ELR (cell line): ENCODE results near the gene CHST1.
A peak's percentile ranks its signal among the peaks of the same experiment; 100 is the strongest.

ENCODE experiments used
- DNase-seq: peaks from one replicate; pipeline ENCODE4 v3.0.0-alpha.2; 2015; ENCODE audit warnings: low read depth

Gene CHST1, protein sequence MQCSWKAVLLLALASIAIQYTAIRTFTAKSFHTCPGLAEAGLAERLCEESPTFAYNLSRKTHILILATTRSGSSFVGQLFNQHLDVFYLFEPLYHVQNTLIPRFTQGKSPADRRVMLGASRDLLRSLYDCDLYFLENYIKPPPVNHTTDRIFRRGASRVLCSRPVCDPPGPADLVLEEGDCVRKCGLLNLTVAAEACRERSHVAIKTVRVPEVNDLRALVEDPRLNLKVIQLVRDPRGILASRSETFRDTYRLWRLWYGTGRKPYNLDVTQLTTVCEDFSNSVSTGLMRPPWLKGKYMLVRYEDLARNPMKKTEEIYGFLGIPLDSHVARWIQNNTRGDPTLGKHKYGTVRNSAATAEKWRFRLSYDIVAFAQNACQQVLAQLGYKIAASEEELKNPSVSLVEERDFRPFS

DNA sequence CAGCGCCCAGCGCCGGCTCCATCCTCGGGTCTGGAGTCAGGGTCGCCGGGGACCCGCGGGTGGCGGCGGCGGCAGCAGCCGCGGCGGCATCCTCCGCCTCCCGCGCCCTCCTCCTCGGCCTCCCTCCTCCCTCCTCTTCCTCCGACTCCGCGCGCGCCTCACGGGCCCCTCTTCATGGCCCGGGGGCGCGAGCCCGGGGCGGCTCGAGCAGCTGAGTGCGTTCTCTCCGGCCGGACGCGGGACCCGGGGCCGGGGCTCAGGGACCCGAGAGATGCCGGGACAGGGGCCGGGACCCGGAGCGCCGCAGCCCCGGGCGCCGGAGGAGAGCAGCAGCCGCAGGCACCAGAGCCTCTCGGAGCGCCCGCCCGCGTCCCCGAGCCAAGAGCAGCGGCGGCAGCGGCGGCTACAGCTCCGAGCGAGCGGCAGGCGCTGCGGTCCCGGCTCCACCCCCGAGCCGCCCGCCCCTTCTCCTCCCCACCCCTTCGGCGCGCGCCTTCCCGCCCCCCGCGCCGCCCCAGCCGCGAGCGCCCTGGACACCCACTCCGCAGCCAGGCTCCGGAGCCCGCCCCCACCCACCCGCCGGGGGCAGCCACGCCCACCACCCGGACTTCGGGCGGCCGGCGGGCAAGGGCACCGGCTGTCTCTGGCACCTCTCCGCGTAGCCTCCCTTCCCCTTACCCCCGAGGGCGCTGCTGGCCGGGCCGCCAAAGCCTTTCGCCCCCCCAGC is at the start of gene CHST1:
CHST1 (minus strand) TSS at position 417 of the 727 bp plus-strand sequence. CDS start 14,699 bp downstream, outside the sequence.
- DNase-seq: peak; percentile 25

DNA sequence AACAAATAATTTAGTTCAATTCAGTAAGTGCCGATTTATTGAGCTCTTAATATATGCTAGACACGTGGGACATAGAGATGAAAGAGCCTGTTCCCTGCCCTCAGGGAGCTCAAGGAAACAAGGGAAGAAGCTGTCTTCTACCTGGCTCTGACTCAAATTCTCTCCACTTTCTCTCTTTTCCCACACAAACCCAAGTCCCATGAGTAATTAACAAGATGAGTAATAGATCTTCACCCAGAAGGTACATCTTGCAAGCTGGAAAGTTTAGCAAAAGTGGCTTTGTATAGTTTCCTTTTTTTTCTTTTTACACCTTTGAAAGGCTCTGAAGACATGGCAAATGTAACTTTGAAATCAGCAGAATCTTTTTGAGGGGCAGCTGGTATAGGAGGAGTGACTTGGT is 48.2 kb upstream of the CHST1 start:
- DNase-seq: no peak

DNA sequence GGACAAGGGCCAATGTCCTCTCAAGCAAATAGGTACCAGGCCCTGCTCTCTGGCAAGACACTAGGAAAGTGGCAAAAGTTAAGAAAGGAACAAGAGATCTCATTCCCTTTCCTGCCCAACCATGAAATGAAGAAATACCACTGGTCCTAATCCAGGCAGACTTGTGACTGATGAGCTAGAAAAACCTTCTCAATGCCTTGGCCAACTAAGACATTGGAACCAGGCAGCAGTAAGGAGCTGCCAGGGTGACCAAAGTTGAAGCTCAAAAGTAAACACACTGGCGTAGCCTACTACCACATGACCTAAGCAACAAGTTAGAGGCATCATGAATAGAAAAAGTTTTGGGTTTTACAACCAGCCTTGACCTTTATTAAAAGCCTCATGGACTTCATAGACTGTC is 45.1 kb upstream of the CHST1 start:
- DNase-seq: no peak

DNA sequence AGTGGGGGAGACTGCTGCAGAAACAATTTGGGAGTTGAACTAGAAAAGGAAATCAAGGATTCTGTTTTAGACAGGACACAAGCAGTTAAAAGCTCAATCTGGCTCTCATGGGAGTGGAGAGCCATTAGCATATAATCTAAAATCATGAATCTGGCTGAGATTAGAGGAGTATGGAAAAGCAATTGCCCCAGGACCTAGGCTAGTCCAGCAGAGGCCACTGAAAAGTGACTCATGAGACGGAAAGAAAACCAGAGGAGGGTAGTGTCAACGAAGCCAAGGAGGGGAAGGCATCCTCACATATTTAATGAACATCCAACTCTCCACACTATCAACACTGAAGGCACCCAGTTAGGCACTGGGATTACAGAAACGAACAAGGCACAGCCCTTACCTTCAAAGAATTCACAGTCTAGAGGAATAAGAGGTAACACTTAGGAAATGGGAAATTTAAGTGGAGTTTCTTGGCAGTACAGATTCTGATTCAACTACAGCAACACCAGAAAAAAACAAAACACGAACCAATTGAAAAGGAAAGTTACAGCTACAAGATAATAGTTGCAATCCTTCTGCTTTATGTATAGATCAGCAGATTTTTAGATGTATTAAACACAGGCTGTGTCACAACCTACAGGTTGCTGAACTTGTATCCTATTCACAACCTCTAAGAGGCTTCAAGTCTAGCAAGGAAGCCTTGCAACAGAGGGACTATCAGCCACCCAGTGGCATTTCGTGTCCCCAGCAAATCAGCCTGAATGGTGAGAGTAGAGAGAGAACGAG is 43.7 kb upstream of the CHST1 start:
- no peak for DNase-seq

DNA sequence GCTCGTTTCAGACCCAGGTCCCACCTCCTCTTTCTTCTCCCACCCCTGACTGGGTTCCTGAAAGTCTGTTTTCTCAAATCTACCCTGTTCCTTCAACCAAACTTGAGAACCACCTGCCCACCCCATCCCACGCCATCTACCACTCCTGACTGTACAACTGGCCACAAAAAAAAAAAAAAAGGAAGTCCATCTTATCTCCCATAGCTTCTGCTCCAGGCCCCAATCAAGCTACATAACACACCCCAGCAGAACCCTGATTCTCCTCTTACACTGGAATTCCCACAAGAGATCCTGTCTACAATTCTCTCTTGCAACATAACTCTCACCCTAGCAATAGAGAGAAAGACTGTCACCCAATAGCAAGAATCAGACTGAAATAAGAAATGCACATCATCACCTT is 39.2 kb upstream of the CHST1 start:
- DNase-seq: no peak

DNA sequence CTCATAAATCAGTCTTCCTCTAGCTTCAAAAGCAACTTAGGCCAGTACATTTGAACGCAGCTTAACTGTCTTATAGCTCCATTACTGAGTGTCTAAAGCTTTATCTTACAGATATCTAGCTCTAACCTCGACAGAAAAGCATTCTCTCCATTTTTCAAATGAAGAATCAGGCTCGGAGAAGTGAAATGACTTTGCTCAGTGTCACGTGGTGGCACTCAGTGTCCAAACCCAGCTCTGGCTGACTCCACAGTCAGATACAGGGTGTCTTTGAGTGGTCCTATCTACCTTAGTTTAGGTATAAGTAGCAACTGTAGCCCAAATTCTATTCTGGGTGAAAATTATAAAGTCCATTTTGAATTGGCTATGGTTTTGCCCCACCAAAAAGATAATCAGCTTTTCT is 38.7 kb upstream of the CHST1 start:
- DNase-seq: no peak

DNA sequence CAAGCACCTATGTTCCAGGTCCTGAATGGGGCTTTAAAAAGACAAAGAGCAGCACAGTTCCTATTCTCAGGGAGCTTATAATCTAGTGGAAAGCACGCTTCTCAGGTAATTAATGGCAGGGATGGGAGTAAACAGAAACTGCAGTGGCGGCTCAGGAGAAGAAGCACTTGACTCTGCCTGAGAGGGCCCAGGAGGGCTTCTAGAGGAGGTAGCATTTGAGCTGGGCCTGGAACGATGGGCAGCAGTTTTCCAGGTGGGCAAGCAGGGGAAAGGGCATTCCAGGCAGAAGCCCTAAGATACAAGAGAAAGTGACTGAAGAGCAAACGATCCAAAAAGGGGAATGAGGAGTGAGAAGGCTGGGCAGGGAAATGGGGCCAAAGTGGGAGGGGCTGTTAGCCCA is 37.1 kb upstream of the CHST1 start:
- no peak for DNase-seq

DNA sequence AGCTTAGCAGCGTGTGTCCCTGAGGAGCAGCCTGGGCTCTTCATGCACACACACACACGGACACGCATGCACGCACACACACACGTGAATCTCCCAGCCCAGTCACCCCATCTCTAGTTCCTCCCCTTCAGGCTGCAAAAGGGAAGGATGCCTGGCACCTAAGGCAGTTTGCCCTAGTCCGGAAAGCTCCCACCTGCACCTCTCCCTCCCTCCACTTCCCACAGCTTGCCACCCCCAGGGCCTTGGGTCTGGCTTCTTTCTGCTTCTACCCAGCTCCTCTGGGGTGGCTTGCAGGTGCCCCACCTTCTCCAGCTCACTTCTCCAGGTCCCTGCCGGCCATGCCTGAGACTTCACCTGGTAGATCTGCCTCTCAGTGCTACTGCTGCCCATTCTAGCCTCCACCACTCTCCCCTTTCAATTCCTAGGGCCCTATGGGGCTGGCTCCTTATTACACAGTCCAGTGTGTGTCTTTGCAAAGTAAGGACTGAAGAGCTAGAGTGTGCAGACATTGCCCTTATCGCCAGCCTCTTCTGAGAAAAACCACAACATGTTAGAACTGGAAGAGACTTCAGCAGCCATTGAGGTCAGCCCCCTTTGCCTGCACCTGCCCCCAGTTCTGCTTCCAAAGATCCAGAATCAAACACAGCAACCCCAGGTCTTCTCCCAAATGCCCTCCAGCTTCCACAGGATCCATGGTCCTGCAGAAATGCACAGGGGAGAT is 33.5 kb upstream of the CHST1 start:
- DNase-seq: no peak

DNA sequence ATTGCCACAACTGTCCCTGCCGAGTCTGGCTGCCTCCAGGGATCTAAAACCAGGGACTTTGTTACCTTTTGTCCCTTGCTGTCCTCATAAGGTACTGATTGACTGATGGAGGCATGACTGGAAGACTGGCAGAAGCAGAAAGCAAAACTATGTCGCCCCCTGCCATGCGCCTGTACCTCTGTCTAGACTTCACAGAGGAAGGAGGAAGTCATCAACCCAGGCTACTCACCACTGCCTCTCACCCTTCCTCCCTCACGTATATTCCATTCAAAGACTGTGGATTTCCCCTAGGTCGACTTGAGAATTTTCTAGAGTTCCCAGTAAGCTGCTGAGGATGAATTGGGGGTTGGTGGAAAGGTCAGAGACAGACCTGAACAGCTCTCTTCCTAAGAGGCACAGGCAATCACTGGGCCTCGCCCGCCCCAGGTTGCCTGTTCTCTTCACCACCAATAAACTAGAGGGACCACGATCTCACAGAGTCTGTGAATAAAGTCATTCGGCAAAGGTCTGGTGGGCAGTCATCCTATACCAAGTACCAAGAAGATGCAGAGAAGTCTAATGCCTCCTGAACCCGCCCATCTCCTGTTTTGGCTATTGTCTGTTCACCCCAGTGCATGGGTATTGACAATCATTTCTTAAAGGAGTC is 27.5 kb upstream of the CHST1 start:
- DNase-seq: no peak

DNA sequence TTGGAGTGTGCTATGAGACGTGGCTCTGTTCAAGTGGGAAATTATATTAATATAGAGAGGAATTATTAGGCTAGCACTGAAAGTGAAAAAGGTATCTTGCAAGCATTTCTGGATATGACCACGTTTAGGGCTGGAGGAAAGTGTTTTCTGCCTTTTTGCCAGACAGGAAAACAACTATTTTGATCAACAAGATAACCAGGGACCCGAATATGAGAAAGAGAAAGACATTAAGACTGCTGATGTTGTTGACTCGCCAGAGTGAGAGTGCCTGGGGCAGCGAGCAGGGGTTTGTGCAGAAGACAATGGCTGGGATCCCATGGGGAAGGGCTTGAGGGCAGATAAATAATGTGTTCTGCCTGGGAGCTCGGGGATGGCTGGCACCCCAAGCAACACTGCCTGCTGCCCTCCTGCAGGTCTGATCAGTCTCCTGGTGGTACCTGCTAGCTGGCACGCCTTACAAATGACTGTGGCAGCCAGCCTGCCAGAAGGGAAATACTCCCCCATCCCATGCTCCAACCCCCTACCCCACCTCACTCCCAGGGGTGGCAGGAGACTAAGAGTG is 23.1 kb upstream of the CHST1 start:
- no peak for DNase-seq

DNA sequence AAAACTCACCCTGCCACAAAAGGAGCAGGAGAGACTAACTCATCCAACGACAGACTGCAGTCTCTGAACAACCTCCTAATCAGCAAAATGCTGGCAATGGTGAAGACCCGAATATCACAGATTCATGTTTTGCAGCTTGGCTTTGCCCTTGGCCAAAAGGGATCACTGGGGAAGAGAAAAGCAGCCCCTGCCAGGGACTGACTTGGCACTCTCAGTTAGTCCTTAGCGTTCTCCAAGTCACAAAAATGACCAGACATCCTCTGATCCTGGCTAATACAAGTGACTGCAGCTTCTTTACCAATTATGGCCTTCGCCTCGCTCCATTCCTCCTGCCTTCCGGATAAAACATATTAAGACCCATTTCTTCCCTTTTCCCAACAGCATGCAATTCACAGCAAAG is 22.4 kb upstream of the CHST1 start:
- no peak for DNase-seq

DNA sequence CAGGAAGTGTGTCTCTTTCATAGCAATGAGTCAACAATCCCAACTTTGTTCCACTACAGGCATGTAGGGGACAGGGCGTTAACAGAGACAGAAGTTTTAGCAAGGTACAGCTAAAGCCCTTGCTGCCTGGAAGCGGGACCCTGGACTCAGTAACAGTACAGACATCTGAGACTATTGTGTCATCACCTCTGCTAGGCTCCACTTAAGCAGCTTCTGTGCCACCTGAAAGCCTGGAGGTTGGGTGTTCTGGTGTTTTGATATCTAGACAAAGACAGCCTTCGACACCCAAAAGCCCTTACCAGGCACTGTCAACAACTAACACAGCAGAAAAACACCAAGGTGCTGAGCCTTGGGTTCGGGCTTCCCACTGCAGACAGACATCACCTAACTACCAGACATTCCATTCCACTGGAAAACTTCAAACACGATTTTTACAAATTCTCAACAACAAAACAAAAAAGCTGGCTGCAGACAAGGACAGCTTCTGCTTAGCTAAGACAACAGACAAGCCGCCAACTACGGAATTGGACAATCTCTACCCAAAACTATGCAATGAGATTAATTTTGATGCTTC is 20.6 kb upstream of the CHST1 start:
- DNase-seq: no peak

DNA sequence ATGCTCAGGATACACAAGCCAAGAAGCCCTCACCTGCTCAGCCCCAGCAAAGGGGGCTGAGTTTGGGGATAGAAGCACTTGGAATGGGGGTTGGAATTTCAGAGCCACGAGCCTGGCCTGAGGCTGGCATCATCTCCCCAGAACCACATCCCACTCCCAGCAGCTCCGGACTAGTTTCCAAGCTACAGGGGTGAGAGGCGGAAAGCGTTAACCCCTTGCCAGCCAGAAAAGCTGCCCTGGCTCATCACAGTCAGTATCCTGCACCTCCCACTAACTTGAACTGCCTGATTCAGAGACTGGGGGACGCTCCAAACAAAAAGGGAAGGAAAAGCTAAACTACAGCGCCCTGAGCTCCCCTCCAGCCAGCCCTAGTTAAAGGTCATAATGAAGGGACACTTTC is 19.0 kb upstream of the CHST1 start:
- no peak for DNase-seq

DNA sequence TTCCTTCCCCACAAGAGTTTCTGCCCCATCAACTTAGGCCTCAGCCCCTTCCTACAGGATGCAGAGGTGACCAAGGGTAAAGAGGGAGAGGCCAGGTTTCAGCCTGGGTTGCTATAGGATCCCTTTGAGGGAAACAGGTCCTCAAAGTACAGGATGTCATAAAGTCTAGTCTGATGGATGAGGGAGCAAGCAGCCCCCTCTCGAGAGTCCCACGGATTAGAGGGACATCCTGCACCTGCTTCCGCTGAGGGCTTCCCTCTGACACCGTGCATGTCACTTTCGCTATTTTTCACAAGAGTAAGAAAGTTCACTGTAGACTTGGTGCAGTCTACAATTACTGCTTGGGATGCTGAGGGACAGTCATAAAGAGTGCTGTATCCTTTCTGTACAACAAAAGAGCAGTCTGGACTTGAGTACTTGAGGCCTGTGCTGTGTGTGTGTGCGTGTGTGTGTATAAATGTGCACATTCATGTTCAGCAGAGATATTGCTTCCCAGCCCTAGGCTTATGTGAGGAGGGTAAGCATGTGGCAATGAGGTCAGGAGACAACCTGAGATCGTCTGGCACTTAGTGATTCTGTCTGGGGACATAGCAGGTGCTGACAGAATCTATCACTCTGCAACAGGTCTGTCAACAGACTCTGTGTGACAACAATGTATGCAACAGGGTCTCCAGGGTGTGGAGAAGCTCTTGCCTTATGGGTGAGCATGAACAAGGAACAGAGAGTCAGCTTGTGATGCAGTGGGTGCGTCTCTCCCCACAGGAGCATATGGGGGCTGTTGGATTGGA is 18.0 kb upstream of the CHST1 start:
- no peak for DNase-seq

DNA sequence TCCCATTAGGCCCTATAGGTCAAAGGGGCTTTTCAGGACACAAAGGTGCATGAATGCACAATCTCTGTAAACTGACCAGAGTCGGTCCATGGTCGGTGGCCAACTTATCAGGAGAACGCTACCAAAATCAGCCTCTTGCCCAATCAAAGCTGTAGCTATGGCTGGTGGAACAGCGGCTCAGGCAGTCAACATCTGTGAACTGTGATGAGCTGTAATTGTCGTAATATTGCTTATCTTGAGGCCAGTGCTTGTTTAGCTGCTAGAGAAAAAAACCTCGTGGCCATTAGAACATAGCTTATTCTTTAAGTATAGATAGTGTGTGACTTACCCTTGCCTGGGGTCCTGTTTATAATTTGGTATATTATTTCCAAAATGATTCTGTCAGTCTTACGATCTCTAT is 14.4 kb upstream of the CHST1 start:
- DNase-seq: no peak

DNA sequence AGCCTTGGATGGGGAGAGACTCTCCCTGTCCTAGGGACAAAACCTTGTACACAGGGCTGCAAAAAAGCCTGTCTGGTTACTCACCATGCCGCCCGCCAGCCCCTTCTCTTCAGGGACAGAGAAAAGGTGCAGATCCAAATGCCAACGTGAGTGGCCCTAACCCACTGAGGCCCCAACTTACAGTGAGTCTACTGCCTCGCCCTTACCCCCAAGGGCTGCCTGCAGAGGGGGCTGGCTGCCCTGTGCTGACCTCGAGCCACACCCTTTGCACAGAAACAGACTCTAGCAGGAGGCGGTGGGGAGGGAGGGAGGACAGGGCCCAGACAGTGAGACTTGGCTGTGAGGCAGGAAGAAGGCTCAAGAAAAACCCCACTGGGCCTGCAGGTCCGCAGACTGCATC is 13.6 kb upstream of the CHST1 start:
- DNase-seq: no peak

DNA sequence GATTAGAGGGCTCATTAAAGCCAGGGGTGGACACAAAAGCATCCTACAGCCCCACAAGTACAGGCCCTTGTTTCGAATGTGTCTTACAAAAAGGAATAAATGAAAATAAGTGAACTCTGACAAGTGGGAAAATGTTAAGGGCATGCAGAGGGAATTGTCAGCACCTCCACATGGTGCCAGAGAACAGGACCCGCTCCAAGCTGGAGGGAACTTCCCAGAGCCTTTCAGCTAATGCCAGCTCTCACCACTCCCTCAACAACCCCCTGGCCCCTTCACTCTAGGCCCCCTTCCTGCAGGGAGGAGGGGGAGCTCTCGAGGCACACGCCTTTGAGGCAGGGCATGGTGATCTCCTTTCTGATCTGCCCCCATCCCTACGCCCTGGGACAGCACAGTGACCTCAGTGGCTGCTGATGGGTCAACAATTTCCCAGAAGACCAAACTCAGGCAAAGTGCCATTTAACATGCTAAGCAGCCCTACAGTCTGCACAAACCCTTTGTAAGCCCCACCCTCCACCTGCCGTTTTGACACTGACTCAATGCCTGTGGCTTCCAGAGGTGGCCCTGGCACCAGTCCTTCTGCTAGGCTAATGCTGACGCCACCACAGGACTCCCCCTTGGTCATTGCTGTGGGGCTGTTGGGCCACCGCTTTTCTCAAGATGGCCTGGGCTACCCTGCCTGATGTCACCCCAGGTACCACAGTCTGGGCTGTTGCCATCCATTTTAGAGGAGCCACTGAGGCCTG is 12.5 kb upstream of the CHST1 start:
- DNase-seq: no peak

DNA sequence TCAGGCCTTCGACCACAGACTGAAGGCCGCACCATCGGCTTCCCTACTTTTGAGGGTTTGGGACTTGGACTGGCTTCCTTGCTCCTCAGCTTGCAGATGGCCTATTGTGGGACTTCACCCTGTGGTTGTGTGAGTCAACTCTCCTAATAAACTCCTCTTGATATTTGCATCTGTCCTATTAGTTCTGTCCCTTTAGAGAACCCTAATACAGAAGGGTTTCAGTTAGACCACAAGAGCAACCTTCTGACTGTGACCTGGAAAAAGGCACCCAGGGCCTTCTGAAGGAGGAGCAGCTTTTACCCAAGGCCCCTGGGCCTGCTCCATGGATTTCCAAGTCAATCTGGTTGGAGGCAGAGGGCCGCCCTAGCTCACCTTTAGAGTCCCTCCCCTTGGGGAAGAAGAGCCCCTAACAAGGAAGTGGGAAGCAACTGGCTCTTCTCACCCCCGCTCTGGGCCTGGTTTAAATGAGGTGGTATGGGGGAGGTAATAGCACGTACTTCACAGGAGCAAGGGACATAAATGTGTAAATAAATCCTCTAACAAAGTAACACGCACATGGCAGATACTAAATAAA is 11.2 kb upstream of the CHST1 start:
- no peak for DNase-seq

DNA sequence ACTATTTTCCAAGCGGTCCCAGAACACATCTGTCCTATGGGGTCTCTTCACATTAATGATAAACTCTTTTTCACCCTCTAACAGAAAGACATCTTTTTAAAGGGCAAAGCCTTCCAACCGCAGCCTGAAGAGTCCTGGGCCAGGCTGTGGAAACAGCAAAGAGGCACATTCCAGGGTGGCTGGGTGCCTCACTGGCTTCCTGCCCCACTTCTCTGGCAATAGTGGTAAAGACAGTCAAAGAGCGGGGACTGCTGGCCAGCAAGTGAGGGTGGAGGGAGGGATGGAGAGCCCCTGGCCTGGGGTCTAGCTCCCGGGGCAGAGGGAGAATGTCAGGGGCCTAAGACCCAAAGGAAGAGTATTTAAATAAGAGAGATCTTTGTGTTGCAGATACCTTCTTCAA is 10.2 kb upstream of the CHST1 start:
- no peak for DNase-seq
